ENCODE results near the gene EP400.

GRCh38 chr12:131905630-131906091 lies 44.1 kb upstream of the EP400 start:
- TF ChIP-seq CTCF (IDR thresholded peaks at IDR 0.05) (no peak), POLR2A (IDR thresholded peaks at IDR 0.05) (no peak), POLR2AphosphoS5 (IDR thresholded peaks at IDR 0.05) (no peak), EP300 (IDR thresholded peaks at IDR 0.05) (no peak)

Measured in upper lobe of left lung (tissue), 4 donors.